ENCODE results near the gene PROSER3. TPM values are rescaled to one million over a fixed set of nuclear protein-coding genes. Genes with fewer than 3 reads are reported as not detected.

Gene PROSER3
- total and polyA plus RNA-seq, 2 of the 13 experiments (the other 11 are each of a cell fraction or from before 2014, with no cell fraction given), result 5.1 to 5.7 TPM

DNA sequence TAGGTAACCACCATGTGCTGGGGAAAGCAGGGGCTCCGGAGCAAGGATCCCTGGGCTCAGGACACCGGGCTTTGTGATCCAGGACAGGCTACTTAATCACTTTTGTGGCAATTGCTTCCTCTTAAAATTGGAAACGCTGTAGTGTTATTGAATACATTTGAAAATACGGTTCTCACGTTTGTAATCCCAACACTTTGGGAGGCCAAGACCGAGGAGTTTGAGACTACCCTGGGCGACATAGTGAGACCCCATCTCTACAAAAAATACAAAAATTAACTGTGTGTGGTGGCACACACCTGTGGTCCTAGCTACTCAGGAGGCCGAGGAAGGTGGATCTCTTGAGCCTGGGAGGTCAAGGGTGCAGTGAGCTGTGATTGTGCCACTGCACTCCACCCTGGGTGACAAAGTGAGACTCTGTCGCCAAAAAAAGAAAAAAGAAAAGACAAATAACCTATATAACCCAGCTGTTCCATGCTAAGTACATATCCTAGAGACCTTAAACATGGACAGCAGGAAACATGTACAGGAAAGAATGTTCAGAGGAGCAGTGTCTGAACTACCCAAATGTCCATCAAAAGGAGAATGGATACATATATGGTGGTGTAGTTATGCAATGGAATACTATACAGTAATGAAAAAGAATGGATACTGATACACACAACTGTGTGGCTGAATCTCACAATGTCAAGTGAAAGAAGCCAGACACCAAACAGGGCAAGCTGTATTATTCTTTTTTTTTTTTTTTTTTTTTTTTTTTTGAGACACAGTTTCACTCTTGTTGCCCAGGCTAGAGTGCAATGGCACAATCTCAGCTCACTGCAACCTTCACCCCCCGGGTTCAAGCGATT is 55.3 kb downstream of the PROSER3 start (continued):
- TF ChIP-seq ZFP82 (CRISPR knock-in tag; IDR thresholded peaks at IDR 0.05; ENCODE audit: borderline replicate concordance), result no peak
- TF ChIP-seq RXRB (CRISPR knock-in tag; IDR thresholded peaks at IDR 0.05; ENCODE audit: borderline replicate concordance), result no peak
- TF ChIP-seq SIX4 (CRISPR knock-in tag; IDR thresholded peaks at IDR 0.05), result no peak
- TF ChIP-seq ZNF792 (CRISPR knock-in tag; IDR thresholded peaks at IDR 0.05), result no peak
- no peak for TF ChIP-seq ZEB1 (IDR thresholded peaks at IDR 0.05; ENCODE audit: insufficient replicate concordance, low read depth)
- no peak for TF ChIP-seq ZNF232 (CRISPR knock-in tag; IDR thresholded peaks at IDR 0.05; ENCODE audit: borderline replicate concordance)
- TF ChIP-seq NFKB2 (CRISPR knock-in tag; IDR thresholded peaks at IDR 0.05; ENCODE audit: borderline replicate concordance), result no peak
- TF ChIP-seq JUNB (CRISPR knock-in tag; IDR thresholded peaks at IDR 0.05; ENCODE audit: borderline replicate concordance), result no peak
- peak; percentile 54; the same call in 1 of the 2 replicates for TF ChIP-seq ZNF614 (CRISPR knock-in tag; IDR thresholded peaks at IDR 0.05; ENCODE audit: borderline replicate concordance)
- TF ChIP-seq, protein P1, sequence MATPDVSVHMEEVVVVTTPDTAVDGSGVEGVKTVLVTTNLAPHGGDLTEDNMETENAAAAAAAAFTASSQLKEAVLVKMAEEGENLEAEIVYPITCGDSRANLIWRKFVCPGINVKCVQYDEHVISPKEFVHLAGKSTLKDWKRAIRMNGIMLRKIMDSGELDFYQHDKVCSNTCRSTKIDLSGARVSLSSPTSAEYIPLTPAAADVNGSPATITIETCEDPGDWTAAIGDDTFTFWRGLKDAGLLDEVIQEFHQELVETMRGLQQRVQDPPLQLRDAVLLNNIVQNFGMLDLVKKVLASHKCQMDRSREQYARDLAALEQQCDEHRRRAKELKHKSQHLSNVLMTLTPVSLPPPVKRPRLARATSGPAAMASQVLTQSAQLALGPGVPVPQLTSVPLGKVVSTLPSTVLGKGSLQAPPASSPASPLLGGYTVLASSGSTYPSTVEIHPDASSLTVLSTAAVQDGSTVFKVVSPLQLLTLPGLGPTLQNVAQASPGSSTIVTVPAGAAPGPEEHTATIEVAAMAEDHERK (CRISPR knock-in tag; IDR thresholded peaks at IDR 0.05; ENCODE audit: low read depth), result no peak
- 0 out of 2 replicates have a peak, but pooled peaks have one; percentile 30 for TF ChIP-seq POLR2AphosphoS5 (IDR thresholded peaks at IDR 0.05; ENCODE audit: low read depth, low read length)
- no peak for TF ChIP-seq ZNF724P (CRISPR knock-in tag; IDR thresholded peaks at IDR 0.05; ENCODE audit: borderline replicate concordance)
- no peak for TF ChIP-seq NCOA2 (CRISPR knock-in tag; IDR thresholded peaks at IDR 0.05)
- TF ChIP-seq ZNF274 (CRISPR knock-in tag; IDR thresholded peaks at IDR 0.05), result no peak
- no peak for TF ChIP-seq SPEN (CRISPR knock-in tag; IDR thresholded peaks at IDR 0.05; ENCODE audit: low read depth)
- peak; percentile 1; the same call in 1 of the 2 replicates for TF ChIP-seq RXRA (CRISPR knock-in tag; IDR thresholded peaks at IDR 0.05)
- no peak for TF ChIP-seq ATF5 (CRISPR knock-in tag; IDR thresholded peaks at IDR 0.05; ENCODE audit: low read depth)
- no peak for TF ChIP-seq MAZ (IDR thresholded peaks at IDR 0.05; ENCODE audit: borderline replicate concordance, low read depth, low read length)
- TF ChIP-seq MAZ (CRISPR knock-in tag; IDR thresholded peaks at IDR 0.05; ENCODE audit: low read depth), result no peak
- TF ChIP-seq MIER3 (CRISPR knock-in tag; IDR thresholded peaks at IDR 0.05; ENCODE audit: borderline replicate concordance), result no peak
- TF ChIP-seq, protein P2, sequence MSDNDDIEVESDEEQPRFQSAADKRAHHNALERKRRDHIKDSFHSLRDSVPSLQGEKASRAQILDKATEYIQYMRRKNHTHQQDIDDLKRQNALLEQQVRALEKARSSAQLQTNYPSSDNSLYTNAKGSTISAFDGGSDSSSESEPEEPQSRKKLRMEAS (IDR thresholded peaks at IDR 0.05), result no peak
- TF ChIP-seq SP140L (CRISPR knock-in tag; IDR thresholded peaks at IDR 0.05; ENCODE audit: borderline replicate concordance), result no peak
- TF ChIP-seq KAT7 (CRISPR knock-in tag; IDR thresholded peaks at IDR 0.05; ENCODE audit: borderline replicate concordance), result no peak
- TF ChIP-seq ZNF816 (CRISPR knock-in tag; IDR thresholded peaks at IDR 0.05; ENCODE audit: borderline replicate concordance), result 0 out of 2 replicates have a peak, but pooled peaks have one; percentile 13
- TF ChIP-seq PHB2 (IDR thresholded peaks at IDR 0.05; ENCODE audit: partially characterized antibody), result no peak
- TF ChIP-seq E2F5 (CRISPR knock-in tag; conservative IDR thresholded peaks at IDR 0.05), result no peak
- no peak for TF ChIP-seq ZNF75D (CRISPR knock-in tag; IDR thresholded peaks at IDR 0.05; ENCODE audit: borderline replicate concordance)

Measured in HepG2 (cell line).